ENCODE results near the gene ZFAND3. TPM values are rescaled to one million over a fixed set of nuclear protein-coding genes. Genes with fewer than 3 reads are reported as not detected.

Gene ZFAND3
- total and polyA plus RNA-seq, 8 donors = 19.8 to 164 (median 37.3) TPM

DNA sequence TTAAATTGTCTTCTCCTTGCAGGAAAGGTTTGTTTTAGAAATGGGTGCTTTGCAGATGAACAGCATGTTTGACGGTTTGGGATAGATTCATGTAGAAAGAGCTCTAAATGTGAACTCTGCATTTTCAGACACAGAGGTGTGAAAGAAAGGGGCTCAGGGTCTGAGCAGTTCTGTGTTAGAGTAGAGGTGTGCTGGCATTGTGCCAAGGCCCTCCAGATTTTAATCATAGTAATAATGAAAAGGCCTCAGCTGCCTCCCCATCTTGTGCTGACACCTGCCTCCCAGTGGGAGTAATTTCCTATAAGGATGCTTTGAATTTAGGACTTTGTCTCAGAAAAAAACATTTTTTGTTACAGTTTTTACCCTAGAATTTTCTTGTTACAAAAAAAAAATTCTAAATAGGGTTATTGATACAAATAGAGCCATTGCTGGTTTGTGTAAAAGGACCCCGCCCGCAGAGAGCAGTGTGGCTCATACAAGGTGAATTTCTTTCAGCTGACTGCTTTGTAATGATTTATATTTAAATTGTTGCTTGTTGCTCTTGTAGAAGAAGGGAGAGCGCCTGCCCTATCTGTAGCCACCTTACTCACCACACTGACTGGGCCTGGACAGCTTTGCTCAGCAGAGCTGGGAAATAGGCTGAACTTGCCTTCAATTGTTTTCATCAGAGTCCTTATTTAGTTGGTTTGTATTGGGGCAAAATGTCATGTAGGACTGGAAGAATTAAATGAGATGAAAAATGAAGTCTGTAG lies 294.5 kb downstream of the ZFAND3 start:
- H3K4me3 ChIP-seq = no peak overlapping the region
- H3K36me3 ChIP-seq = peaks cover 0 to 22% (median 21%) of the 10 kb centered on the region in 4 donors
- H3K4me1 ChIP-seq = peaks cover 0 to 35% (median 9%) of the 10 kb centered on the region in 4 donors
- TF ChIP-seq POLR2A (IDR thresholded peaks at IDR 0.05) = no peak
- TF ChIP-seq EP300 (IDR thresholded peaks at IDR 0.05) = no peak
- no peak for TF ChIP-seq POLR2AphosphoS5 (IDR thresholded peaks at IDR 0.05)
- intact Hi-C loops (cut with DNase I; ENCODE audit: low total_unique reads) = no loop called here
- no peak overlapping the region for H3K27ac ChIP-seq
- no peaks in the 10 kb centered on the region for H3K9me3 ChIP-seq
- H3K27me3 ChIP-seq = no peaks in the 10 kb centered on the region
- WGBS, 5 donors = 87 to 99% (median 93%) methylated on average over 4 of the region's 4 CpGs
- DNase-seq = no peak

- H3K27ac ChIP-seq = no peak overlapping the region
- no peaks in the 10 kb centered on the region for H3K9me3 ChIP-seq
- peaks cover 0 to 31% (median 25%) of the 10 kb centered on the region in 4 donors for H3K36me3 ChIP-seq
- DNase-seq = no peak
- H3K4me1 ChIP-seq = peaks cover 0 to 30% (median 8%) of the 10 kb centered on the region in 4 donors
- H3K27me3 ChIP-seq = no peaks in the 10 kb centered on the region
- H3K4me3 ChIP-seq = no peak overlapping the region
- WGBS, 5 donors = 91 to 98% (median 94%) methylated on average over 2 of the region's 2 CpGs
- TF ChIP-seq EP300 (IDR thresholded peaks at IDR 0.05) (no peak), POLR2A (IDR thresholded peaks at IDR 0.05) (no peak), CTCF (IDR thresholded peaks at IDR 0.05) (no peak), POLR2AphosphoS5 (IDR thresholded peaks at IDR 0.05) (no peak)
- intact Hi-C loops (cut with DNase I; ENCODE audit: low total_unique reads) = no loop called here
Measured at GRCh38 chr6:38114976-38115625, 295.6 kb downstream of the ZFAND3 start.

GRCh38 chr6:38115626-38116008 lies 296.1 kb downstream of the ZFAND3 start:
- DNase-seq = no peak
- intact Hi-C loops (cut with DNase I; ENCODE audit: low total_unique reads) = no loop called here
- no peaks in the 10 kb centered on the region for H3K9me3 ChIP-seq
- 82 to 93% (median 89%) methylated on average over 3 of the region's 3 CpGs for WGBS, 5 donors
- peaks cover 0 to 36% (median 28%) of the 10 kb centered on the region in 4 donors for H3K36me3 ChIP-seq
- H3K4me1 ChIP-seq = peaks cover 0 to 25% (median 6%) of the 10 kb centered on the region in 4 donors
- no peaks in the 10 kb centered on the region for H3K27me3 ChIP-seq
- H3K4me3 ChIP-seq = no peak overlapping the region
- no peak for TF ChIP-seq EP300 (IDR thresholded peaks at IDR 0.05)
- no peak for TF ChIP-seq CTCF (IDR thresholded peaks at IDR 0.05)
- TF ChIP-seq POLR2A (IDR thresholded peaks at IDR 0.05) = no peak
- TF ChIP-seq POLR2AphosphoS5 (IDR thresholded peaks at IDR 0.05) = no peak
- H3K27ac ChIP-seq = no peak overlapping the region

- Histone ChIP-seq H3K27ac (no peak overlapping the region), H3K27me3 (no peaks in the 10 kb centered on the region), H3K4me3 (no peak overlapping the region), H3K4me1 (peaks cover 0 to 19% (median 3%) of the 10 kb centered on the region in 4 donors), H3K36me3 (peaks cover 0 to 41% (median 34%) of the 10 kb centered on the region in 4 donors), H3K9me3 (no peaks in the 10 kb centered on the region)
- TF ChIP-seq POLR2AphosphoS5 (IDR thresholded peaks at IDR 0.05) (no peak), POLR2A (IDR thresholded peaks at IDR 0.05) (no peak), EP300 (IDR thresholded peaks at IDR 0.05) (no peak), CTCF (IDR thresholded peaks at IDR 0.05) (no peak)
- 87 to 98% (median 93%) methylated on average over 6 of the region's 6 CpGs for WGBS, 5 donors
- intact Hi-C loops (cut with DNase I; ENCODE audit: low total_unique reads) = no loop called here
- no peak for DNase-seq
Measured at GRCh38 chr6:38116248-38116647, 296.7 kb downstream of the ZFAND3 start.

All from stomach (tissue), 9 donors.